GM19193 (cell line): ENCODE data around the gene NDRG3.
A peak's percentile ranks its signal among the peaks of the same experiment; 100 is the strongest.

Experiments used
- POLR2A ChIP-seq: IDR thresholded peaks from 4 replicates; pipeline ENCODE4 v1.6.1; 2011; ENCODE audit not compliant: insufficient read depth, insufficient read length; ENCODE audit errors: extremely low read depth

NDRG3 gene

DNA sequence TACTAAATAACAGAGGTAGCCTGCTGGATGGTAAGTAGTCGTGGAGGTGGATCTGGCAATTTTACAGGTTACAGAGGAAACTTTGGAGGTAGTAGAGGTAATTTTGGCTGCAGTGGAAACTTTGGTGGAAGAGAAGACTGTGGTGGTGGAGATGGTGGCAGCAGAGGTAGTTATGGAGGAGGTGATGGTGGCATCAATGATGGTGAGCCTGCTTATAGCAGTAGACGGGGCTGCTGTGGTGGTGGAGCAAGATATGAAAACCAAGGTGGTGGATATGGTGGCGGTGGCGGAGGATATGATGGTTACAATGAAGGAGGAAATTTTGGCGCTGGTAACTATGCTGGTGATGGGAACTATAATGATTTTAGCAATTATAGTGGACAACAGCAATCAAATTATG is 125.0 kb downstream of the NDRG3 start:
- no peak for TF ChIP-seq POLR2A

GRCh38 chr20:36614781-36615557 is 130.9 kb downstream of the NDRG3 start:
- TF ChIP-seq POLR2A, result no peak

GRCh38 chr20:36613974-36614373 is 131.9 kb downstream of the NDRG3 start:
- TF ChIP-seq POLR2A, result no peak

DNA sequence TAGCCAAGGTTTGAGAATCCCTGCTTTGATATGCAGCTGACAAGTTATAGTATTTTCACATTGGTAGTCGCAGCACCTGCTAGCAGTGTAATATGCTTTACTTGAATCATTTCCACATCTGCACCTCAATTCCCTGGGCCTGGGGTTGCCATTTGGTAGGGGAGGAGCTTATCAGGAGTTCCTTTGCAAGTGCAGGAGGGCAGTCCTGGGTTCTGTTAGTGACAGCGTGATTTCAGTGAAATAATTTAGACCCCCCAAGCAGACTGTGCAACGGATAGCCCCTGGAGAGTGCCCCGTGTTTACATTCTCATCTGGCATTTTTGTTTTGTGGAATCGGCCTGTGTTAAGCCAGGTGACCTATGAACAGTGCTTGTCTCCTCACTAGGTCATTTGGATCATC is 134.3 kb downstream of the NDRG3 start:
- no peak for TF ChIP-seq POLR2A

DNA sequence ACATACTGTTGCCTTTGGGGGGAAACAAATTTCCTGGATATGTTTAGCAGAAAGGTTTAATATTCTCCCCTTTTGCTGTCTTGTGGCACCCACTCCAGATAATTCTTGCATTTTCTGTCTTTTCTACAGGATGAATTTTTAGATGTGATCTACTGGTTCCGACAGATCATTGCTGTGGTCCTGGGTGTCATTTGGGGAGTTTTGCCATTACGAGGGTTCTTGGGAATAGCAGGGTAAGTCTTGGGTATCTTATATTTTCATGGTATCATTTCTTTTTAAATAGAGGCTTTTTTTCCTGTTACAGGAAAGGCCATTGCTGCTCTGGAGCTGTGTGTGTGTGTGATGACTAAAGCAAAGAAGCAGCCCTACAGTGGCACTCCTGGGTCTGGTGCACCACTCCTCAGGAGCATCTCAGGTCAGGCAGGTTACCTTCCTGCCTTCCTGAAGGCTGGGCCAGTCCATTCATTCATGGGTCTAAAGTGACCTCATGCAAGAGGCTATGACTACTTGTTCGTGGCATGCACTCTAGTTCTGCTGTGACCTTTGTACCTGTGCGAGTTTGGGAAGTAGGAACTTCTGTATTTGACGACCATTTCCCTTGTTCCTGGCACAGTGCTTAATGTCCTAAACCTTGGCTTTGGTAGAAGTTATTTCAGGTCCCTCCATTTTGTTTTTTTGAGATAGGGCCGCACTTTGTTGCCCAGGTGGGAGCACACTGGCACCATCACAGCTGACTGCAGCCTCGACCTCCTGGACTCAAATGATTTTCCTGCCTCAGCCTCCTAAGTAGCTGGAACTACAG is 138.1 kb downstream of the NDRG3 start:
- no peak for TF ChIP-seq POLR2A

DNA sequence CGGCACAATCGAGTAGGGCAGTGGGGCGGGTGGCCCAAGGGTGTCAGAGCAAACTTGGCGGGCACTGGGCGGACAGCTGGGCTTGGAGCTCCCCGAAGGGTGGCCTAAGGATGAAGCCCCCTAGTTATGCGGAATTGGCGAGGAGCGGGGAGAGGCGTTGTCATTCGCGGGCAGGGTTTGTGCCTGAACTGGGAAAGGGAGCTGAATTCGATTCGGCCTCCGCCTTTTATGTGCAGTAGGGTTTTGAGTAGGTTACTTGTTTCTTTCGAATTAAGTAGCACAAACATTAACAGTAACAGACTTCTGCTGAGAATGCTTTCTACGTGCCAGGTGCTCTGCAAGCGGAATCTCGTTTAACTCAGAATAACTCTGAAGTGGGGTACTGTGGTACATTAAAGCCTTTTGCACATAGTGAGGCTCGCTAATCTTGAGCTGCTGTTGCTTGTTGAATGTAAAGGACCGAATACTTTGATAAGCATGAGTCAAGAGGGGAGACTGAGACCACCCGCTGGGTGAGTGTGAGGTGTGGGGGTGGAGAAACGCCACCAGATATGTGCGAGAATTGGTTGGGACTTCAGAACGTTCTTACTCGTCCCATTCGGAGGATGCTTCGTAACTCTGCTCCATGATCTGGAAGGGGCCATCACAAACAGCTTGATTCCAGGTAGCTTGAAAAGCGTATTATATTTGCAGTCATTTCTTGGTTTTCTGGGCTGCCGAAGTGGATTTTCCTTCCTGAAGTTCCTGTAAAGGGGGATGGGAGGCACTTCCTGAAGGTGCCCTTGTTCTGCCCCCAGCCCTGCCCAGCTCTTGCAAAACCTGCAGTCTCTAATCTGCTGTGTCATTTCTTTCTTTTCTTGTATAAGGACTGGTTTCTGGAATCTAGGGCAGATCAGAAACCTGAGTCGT is 139.5 kb downstream of the NDRG3 start:
- no peak for TF ChIP-seq POLR2A

DNA sequence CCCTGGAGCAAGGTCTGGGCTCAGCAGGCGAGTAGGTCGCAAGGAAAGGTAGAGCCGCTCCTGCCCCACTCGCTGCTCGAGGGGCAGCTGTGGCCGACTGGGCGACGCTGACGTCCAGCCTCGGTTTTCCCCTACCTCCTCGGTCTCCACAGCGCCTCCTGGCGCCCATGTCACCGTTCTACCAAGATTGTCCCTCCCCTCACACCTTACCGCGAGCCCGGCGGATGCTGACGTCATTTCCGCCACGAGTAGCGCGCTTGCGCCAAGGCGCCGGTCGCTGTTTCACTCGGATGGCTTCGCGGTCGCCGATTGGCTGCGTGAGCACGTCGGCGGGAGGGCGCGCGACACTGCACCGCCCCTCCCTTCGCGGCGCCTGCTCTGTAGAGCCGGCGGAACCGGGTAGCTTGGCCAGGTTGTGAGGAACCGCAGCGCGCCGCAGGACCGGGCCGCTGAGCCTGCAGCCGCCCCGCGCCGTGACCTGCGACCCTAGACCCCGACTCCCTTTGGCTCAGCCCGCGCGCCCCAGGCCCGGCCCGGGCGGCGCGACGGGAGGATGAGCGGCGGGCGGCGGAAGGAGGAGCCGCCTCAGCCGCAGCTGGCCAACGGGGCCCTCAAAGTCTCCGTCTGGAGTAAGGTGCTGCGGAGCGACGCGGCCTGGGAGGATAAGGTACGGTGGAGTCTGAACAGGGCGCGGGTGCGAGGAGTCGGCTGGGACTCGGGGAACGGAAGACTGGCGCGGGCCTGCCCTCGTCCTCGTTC is 140.3 kb downstream of the NDRG3 start, which contains the start of gene RAB5IF:
TSS of gene RAB5IF (plus strand) at position 381 of the 759 bp plus-strand sequence. CDS start at position 554, 173 bp downstream.
- peak; percentile 93 for TF ChIP-seq POLR2A

DNA sequence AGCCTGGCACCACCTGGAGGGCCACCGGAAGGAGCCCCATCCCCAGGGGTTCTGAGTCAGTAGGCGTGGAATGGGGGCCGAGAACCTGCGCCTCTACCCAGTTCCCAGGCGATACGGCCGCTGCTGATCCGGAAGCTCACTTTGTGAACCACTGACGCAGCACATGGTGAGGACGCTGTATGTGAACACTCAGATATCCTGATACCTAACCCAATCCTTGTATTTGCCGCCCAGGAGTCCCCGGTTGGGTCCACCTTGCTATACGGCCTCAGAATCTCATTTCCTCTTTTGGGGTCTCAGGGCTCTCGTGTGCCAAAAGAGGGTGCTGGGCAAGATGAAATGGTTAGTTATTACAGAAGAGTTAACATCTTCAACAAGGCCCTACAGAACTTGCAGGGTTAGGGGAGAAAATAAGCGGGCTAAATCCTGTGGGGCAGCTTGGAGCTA is 140.9 kb downstream of the NDRG3 start:
- TF ChIP-seq POLR2A, result peak; percentile 66
